AG10803 (cell line): ENCODE data around the gene ITGA2B.
"Not testable (repeated sequence)": the region's sequence is repeated elsewhere in the genome, so short reads cannot be mapped to it uniquely, and the experiment has no call there.

Experiments
- DNase-seq: peaks from one replicate; pipeline ENCODE4 v3.0.0; 2010; ENCODE audit warnings: low read depth
- H3K4me3 ChIP-seq: 2 replicates; pipeline ENCODE4 v1.5.1; 2011; ENCODE audit warnings: mild to moderate bottlenecking, low read length, control low read depth
- CTCF ChIP-seq: conservative IDR thresholded peaks from 2 replicates; pipeline ENCODE4 v1.5.1; 2011; ENCODE audit warnings: mild to moderate bottlenecking, low read length, control low read depth, inconsistent platforms

ITGA2B gene

DNA sequence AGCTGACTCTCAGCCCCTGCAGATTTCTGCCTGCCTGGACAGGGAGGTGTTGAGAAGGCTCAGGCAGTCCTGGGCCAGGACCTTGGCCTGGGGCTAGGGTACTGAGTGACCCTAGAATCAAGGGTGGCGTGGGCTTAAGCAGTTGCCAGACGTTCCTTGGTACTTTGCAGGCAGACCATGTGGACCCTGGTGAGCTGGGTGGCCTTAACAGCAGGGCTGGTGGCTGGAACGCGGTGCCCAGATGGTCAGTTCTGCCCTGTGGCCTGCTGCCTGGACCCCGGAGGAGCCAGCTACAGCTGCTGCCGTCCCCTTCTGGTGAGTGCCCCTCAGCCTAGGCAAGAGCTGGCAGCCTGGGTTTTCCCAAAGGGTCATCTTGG lies 40.5 kb downstream of the ITGA2B start:
- no peak for DNase-seq
- no peak overlapping the region for H3K4me3 ChIP-seq

GRCh38 chr17:44348234-44348987 lies 41.0 kb downstream of the ITGA2B start:
- TF ChIP-seq CTCF = no peak
- H3K4me3 ChIP-seq = no peak overlapping the region
- peak; percentile 49 for DNase-seq

More for the DNA sequence above, 40.5 kb downstream of the ITGA2B start:
- no peak for TF ChIP-seq CTCF

GRCh38 chr17:44347206-44348055 lies 42.0 kb downstream of the ITGA2B start:
- H3K4me3 ChIP-seq, DNase-seq: not testable (repeated sequence)

- no peak for DNase-seq
- no peak for TF ChIP-seq CTCF
- H3K4me3 ChIP-seq = peak overlapping the region; percentile 97
Measured at GRCh38 chr17:44346064-44346844, 43.2 kb downstream of the ITGA2B start.

- TF ChIP-seq CTCF = peak; percentile 60
- peak overlapping the region; percentile 97 for H3K4me3 ChIP-seq
- DNase-seq = peak; percentile 61
Measured at GRCh38 chr17:44345454-44346026, 43.9 kb downstream of the ITGA2B start.

DNA sequence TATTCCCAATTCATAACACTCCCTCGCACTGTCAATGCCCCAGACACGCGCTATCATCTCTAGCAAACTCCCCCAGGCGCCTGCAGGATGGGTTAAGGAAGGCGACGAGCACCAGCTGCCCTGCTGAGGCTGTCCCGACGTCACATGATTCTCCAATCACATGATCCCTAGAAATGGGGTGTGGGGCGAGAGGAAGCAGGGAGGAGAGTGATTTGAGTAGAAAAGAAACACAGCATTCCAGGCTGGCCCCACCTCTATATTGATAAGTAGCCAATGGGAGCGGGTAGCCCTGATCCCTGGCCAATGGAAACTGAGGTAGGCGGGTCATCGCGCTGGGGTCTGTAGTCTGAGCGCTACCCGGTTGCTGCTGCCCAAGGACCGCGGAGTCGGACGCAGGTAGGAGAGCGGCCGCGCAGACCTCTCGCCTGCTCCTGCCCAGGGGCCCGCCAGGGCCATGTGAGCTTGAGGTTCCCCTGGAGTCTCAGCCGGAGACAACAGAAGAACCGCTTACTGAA lies 44.5 kb downstream of the ITGA2B start, which contains the start of gene GRN:
GRN (plus strand) TSS at position 364 of the 515 bp plus-strand sequence. CDS start 3,863 bp downstream, outside the sequence.
- DNase-seq = peak; percentile 98
- H3K4me3 ChIP-seq = peak within 1 kb of the TSS; percentile 97
- TF ChIP-seq CTCF = no peak
